ENCODE results near the gene SPATA17.
"Not testable (repeated sequence)": the region's sequence is repeated elsewhere in the genome, so short reads cannot be mapped to it uniquely, and the experiment has no call there.

SPATA17 gene

DNA sequence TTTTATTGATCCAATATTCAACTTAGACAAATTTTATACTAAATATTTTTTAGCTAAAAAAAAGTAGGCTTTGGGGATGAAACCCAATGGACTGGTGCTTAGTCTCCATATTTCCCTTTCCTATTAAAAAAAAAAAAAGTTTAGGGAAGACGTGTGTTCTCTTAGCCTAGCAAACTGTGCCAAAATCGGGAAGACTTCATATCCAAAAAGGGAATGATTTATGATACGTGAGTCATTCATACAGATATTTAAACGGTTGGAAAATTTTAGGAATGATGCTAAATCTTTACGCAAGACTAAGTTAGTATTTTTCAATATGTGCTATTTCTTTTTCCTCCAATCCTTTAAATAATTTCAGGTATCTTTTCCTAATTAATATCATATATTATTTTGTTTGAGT lies 50.7 kb downstream of the SPATA17 start:
- DNase-seq = no peak

DNA sequence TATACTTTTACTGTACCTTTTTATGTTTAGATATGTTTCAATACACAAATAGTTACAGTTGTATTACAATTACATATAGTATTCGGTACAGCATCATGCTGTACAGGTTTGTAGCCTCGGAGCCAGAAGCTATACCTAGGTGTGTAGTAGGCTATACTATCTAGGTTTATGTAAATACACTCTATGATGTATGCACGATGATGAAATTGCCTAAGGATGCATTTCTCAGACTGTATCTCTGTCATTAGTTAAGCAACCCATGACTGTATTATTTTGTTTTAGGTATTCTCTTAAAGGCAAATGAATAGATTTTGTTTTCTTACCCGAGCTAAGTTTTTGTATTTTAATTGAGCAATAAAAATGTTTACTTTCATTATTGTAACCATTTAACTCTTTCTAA lies 56.4 kb downstream of the SPATA17 start:
- DNase-seq = no peak

DNA sequence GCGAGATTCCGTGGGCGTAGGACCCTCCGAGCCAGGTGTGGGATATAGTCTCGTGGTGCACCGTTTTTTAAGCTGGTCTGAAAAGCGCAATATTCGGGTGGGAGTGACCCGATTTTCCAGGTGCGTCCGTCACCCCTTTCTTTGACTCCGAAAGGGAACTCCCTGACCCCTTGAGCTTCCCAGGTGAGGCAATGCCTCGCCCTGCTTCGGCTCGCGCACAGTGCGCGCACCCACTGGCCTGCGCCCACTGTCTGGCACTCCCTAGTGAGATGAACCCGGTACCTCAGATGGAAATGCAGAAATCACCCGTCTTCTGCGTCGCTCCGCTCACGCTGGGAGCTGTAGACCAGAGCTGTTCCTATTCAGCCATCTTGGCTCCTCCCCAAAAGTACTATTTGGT lies 65.0 kb downstream of the SPATA17 start:
- DNase-seq = not testable (repeated sequence)

DNA sequence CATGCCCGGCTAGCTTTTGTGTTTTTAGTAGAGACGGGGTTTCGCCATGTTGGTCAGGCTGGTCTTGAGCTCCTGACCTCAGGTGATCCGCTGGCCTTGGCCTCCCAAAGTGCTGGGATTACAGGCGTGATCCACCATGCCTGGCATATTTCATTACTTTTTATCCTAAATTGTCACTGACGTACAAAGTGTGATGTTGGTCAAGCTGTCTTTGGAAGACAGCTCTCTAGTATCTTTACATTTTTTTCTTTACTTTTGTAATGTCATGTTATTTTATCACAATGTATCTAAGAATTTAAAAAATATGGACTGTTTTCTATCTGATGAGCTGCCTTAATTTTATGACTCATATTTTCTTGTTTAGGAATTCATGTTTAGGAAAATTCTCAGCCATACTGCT lies 72.2 kb downstream of the SPATA17 start:
- DNase-seq = no peak

DNA sequence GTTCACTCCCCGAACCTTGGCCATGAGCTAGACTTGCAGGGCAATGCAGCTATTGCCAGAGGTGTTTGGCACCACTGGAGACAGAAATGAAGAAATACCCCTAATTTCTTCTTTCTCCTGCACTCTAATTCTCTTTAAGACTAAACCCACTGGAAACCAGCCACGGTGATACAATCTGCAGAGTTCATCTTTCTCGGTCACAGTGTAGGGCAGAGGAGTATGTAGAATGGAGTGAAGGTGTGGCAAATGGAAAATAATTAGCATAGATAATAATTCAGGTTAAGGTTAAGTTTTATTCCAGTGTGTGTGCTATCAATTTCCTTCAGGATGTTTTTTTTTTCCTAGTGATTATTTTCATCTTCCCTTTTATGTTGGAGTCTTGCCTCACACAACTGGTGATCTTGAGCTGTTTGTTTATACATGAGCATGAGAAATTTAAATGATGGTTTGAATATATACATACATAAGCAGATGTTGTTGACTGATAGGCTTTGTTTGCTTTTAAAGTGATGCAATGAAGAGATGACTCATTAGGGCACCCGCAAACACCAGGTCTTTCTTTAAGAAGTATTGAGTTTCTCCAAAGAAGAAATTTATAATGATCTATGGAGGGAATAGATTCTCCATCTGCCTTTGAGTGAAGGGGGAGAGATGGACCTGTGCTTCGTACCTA lies 81.9 kb downstream of the SPATA17 start:
- DNase-seq = no peak

DNA sequence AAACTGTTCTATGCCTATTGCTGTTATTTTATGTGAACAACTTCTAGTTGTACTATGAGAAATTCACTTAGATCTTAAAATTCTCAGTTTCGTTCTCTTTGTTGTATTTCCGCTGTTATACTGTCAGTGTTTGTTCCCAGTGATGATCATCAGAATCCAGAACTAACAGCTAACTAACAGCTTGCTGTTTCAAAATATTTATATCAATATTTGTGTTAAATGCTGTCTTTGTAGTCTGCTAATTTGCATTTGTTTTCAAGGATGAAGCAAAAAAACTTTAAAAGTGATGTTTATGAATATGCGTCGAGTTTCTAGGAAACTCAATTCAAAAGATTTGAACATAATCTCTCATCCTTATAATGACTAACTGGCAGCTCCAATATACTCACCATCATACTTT lies 84.5 kb downstream of the SPATA17 start:
- DNase-seq = no peak

DNA sequence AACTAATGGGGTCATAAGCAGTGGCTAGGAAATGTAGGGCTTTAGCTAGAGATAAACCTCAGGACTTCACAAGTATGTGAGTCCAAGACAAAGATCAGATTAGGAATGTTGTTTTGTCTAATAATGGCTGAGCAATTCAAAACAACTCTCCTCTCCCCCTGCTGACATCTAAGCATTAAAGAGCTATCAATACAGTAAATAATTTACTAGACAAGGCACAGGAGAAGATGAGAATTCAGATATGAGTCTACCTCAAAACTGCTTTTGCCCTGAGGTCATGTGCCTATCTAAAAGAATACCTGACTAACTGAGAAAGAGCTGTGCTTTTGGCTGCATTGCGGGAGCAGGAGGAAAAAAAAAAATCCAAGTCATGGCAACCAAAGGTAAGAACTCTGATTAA lies 86.8 kb downstream of the SPATA17 start:
- no peak for DNase-seq

DNA sequence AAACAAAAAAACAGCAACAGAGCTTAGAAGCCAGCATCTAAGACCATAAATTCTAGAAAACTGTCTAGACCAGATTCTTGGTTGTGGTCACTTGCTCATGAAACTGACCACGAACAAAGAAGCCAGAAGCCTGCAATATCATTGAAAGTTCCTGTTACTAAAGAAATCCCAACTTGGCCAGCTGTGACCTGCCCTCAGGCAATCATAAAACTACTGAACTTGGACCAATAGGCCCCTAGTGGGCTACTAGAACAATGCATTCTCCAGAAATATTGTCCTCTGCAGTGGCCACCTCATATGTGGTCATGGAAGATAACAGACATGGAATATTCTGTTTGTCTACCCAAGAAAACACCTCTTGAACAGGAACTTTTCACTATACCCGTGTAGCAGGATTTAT lies 87.7 kb downstream of the SPATA17 start:
- DNase-seq = no peak

DNA sequence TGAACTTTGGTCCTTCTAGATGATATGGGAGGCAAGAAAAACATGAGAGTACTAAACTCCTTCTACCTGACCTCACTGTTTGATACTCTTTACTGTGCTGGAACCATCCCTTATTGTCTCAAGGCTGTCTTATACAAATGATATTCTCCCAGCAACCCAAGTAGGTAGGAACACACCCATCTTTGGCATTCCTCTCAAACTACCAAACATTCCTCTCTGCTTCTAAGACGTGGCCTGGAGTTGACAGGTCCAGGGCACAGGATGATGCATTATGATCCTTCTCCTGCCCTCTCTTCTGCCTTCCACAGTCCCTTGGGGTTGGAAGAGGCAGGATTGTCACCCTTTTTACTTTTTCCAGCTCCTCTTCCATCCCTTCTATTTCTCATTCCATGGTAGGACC lies 90.5 kb downstream of the SPATA17 start:
- DNase-seq = no peak

DNA sequence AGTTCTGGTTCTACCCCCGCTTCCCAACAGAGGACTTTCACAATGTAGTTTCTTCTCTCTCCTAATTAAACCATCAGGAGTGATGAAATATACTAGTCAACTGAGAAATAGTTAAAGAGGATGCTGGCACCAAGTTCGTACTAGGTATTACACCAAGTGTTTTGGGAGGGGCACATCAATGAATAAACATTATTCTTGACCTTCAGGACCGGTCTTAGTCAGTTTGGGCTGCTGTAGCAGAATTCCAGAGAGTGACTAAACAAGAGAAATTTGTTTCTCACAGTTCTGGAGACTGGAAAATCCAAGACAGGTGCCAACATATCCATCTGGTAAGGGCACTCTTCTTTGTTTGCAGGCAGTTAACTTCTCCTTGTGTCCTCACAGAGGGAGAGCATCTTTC lies 103.8 kb downstream of the SPATA17 start:
- DNase-seq = no peak

DNA sequence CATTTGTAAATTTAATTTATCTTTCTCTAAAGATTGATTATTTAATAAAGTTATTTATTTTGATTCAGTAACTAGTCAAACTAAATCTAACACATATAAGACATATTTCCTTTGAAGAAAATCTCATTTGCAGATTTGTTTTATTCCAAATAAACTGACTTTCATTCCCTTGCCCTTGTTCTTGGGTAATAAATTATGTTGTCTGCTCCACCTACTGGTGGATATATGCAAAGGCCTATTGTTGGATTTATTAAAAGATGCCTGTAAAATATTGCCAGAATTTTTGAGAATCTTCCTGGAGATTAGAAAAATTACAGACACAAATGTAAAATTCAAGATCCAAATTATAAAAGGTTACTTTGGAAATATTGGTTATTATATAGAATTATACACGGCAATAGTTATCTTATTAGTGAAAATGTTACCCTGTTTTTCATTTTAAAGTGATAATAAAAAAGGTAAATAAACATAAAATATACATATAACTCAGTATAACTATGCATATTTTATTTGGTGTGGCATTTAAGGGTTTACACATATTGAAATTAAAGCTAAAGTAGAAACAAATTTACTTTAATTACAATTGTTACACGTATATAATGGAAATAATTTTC lies 116.1 kb downstream of the SPATA17 start:
- no peak for DNase-seq

DNA sequence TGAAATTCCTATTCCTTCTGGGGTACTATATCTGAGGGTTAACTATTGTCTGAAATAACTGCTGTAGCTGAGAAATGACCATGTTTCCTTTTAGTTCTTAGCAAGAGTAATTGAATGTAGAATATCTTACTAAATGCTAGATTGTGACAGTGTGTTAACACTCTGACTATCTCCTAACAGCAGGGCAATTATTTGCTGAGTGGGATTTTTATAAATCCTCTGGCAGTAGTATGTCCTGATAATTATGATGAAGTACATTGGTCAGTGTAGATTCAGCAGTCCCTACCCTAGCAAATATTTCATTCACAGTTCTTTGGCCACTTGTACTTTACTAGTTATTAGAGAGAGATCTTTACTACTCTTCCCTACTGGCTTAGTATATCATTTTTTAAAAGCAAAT lies 138.6 kb downstream of the SPATA17 start:
- no peak for DNase-seq

DNA sequence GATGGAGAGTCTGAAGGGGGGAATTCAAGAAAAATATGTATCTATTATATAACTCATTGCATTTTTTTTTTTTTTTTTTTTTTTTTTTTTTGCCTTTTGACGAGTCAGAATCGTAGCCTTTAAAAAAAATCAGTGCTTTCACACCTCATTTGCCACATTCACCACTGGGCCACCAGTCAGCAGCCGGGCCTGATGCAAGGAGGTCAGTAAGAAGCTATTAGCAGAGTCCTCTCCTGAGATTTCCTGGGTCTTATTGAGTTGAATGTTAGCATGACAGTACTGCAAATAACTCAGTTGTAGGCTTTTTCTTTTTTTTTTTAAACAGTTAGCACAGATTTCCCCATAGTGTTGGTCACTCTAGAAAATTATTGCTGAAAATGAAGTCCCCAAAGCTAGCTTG lies 139.8 kb downstream of the SPATA17 start:
- no peak for DNase-seq

DNA sequence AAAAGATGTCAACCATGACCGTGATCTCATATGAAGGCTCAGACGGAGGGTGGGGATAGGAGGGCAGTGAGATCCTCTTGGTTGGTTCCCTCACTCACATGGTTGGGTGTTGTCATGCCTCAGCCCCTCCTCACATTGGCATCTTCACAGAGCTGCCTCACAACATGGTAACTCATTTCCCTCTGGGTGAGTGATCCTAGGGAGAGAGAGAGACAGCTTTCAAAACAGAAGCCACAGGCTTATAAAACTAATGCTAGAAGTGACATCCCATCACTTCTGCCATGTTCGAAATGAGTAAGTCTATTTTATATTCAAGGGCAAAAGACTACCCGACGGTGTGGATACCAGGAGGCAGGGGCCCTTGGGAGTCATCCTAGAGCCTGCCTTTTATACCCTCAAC lies 145.5 kb downstream of the SPATA17 start:
- no peak for DNase-seq

DNA sequence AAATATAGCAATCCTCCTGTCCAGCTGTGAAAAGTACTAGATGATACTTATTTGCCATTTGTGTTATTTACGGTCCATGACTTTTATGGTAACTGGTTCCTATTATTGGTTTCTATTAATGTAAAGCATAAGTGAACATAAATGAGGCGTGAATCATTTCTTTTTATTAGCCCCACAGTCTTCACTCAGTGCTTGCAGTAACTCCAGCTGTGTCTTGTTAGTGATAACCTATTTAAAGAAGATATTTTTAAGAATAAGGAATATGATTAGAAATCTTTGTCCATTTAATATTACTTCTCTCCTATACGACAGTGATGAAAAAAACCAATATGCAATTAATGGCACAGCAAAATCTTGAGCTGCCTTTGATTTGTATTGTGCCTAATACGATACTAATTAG lies 149.9 kb downstream of the SPATA17 start:
- DNase-seq = no peak

DNA sequence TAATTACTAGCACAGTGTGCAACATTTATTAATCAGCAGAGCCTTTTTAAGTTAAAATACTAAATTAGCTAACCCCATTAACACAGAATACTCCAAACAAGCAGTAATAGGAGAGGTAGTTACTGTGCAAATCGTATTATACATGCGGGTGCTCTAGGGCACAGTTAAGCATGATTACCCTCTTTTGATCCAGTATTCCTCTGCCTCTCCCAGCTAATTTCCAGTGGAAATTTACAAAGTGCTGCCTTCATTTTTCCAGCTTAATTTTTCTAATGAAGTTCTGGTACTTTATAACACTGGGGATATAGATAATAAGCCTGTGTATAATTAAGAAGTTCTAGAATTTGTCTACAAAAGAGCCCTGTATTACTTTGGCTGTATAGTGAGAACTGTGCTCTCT lies 159.9 kb downstream of the SPATA17 start:
- DNase-seq = no peak

DNA sequence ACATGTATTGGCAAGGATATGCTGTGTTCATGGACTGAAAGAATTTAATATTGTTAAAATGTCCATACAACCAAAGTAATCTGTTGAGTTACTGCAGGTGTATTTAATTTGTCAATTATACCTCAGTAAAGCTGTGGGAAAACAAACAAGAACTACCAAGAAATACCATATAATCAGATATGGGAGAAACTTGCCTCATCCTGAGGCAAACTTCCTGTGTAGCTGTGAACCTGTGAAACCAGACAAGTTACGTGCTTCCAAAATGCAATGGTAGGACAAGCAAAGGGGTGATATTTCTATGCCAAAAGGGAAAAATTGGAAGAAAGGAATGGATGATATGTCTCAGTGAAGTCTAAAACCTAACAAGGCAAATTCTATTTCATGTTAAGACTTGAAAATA lies 174.6 kb downstream of the SPATA17 start:
- no peak for DNase-seq

DNA sequence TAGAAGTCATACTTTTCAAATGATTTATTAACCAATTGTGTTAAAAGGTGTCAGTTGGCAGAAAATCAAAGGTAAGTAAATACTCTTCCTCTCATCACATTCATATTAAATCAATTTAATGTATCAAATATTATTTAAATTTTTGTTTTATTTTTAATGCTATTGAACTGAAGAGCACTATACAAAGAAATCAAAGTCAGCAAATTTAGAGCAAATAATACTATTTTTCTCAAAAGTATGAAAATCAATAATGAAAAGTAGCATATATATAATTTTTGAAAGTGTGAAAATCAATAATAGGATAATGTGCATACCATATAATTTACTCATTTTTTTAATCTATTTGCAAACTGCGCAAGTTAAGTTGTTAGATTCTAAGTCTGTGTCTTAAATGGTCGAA lies 181.0 kb downstream of the SPATA17 start:
- DNase-seq = no peak

DNA sequence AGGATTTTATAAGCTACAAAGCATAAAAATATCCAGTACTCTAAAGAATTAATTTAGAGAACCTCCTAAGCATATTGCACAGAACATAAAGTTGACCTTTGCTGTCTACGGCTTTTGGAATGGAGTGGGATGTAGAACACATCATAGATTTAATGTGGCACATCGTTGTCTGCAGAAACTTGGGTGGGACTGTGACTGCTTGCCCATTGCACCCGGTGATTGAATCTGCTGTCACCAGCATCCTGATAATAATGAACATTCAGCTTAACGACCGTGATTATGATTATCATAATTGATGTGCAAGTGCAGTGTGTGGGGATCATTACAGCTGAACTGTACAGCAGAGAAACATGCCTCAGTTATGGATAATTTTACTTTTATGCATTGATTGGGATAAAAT lies 181.9 kb downstream of the SPATA17 start:
- no peak for DNase-seq

DNA sequence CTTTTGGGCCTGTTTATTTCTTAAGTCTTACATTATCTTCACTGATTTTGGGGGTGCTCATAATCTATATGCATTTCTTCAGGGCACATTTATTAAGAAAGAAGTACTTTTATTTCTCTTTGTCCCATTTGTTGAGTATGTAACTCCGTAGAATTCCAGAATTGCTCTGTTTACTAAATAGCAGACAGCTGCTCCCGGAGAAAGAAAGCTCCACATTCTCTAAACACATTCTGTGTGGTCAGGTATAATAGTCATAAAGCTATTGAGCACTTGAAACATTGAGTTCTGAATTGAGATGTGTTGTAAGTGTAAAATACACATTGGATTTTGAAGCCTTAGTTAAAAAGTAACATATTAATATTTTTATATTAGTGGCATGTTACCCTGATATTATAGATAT lies 206.5 kb downstream of the SPATA17 start:
- DNase-seq = no peak

DNA sequence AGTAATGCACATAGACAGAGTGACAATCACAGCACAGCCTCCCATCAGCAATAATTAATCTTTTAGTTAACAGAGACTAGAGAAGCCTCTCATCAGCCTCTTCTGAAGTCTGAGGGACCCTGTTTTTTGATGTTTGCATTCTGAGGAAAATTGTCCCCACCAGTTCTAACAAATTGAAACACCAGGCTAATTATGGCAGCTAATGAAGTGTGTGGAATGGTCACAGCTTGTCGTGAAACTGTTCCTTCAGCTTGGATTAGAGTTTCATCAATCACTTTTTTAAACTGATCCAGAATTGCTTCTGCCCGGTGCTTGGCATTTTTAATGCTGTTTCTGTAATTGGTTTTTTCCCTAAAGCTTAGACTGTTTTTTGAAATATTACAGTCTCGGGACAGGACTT lies 208.0 kb downstream of the SPATA17 start:
- DNase-seq = no peak

DNA sequence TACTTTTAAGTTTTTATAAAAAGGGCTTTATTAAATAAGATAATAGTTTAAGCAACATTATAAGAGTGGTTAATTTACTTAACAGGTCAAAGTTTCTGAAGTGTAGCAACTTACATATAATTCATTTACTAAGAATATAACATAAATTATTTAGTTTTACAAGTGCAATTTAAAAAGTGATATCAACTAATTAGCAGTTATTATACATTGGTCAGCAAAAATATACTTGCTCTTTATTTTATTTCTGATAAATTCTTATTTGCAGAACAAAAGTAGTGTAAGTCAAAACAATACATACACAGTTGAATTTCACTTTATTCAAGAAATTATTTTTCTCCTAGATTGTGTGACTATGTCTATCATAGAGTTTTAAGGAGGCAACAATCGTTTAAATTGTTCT lies 215.6 kb downstream of the SPATA17 start:
- no peak for DNase-seq

DNA sequence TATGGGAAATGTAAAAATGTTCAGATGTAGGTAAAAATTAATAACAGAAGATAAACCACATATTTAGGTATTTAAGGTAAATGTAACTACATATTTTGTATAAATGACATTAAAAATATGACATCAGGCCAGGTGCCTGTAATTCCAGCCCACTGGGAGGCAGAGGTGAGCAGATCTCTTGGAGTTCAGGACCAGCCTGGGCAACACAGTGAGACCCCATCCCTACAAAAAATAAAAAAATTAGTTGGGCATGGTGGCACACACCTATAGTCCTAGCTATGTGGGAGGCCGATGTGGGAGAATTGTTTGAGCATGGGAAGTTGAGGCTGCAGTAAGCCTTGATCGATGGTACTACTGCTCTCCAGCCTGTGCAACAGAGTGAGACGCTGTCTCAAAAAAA lies 216.5 kb downstream of the SPATA17 start:
- DNase-seq = no peak

DNA sequence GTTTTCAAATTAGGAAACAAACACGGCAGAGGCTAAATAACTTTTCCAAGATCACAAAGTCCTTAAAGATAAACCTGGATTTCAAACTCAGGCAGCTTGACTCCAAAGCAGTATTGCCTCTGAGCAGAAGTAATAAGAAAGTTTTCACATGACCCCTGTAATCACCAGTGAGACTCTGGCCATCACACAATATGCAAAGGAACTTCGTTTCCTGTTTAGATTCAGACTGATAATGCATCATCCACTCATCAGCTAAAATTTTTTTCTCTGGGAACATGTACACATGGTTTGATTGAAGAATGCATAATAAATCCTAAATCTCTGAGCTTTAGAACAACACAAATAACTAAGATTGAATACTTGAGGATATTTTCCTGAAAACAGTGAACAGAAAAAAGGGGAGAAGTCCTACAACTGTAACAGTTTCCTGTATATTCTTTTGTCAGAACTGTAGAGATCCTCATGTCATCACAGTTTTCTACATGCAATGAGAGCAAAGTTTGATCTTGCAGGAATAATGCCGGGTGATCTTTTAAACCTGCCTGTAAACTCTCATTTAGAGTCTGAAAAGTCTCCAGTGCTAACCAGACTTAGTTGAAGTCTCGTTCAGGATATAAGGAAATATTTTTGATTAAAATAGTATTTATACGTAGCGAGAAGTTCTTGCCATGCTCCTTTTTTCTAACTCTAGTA lies 225.3 kb downstream of the SPATA17 start:
- DNase-seq = no peak

DNA sequence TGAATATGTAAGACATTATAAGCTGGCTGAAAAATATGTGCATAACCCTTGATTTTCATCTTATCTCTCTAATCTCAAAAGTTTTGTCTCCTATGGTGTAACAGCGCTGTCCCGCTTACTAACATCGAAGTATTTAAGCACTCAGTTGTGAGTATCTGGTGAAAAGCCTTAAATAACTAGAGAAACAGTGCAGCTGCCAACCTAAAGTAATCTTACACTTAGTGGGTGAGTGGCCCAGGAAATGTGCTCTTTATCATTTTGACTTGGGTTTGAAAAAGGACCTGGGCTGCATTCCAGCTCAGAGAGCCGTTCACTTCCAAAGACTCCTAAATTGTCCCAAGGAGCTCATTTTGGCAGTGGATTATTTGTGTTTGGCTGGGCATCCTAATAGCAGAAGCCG lies 225.9 kb downstream of the SPATA17 start:
- no peak for DNase-seq

Data from stimulated activated CD4-positive, alpha-beta T cell treated with anti-CD3 and anti-CD28 coated beads, Interleukin-2, amount 100 ng/mL, for 24 hours (primary cell).